KOPT-K1 (cell line): ENCODE results near the gene PRSS56.

Experiments
- H3K27ac ChIP-seq: fragments of 200-600 bp; sonication (generic); 2 replicates; pipeline ENCODE4 v1.5.1; 2016; ENCODE audit warnings: antibody characterized with exemption, mild to moderate bottlenecking, low read depth, low read length; ENCODE audit not compliant: poor library complexity, severe bottlenecking
- H3K36me3 ChIP-seq: fragments of 200-600 bp; sonication (generic); 2 replicates; pipeline ENCODE4 v1.5.1; 2017; ENCODE audit warnings: antibody characterized with exemption, mild to moderate bottlenecking, low read length, moderate library complexity; ENCODE audit not compliant: insufficient read depth
- H3K9me3 ChIP-seq: fragments of 200-600 bp; sonication (generic); 2 replicates; pipeline ENCODE4 v1.5.1; 2017; ENCODE audit warnings: antibody characterized with exemption, low read length, mild to moderate bottlenecking; ENCODE audit not compliant: insufficient read depth, poor library complexity, severe bottlenecking

Gene PRSS56

DNA sequence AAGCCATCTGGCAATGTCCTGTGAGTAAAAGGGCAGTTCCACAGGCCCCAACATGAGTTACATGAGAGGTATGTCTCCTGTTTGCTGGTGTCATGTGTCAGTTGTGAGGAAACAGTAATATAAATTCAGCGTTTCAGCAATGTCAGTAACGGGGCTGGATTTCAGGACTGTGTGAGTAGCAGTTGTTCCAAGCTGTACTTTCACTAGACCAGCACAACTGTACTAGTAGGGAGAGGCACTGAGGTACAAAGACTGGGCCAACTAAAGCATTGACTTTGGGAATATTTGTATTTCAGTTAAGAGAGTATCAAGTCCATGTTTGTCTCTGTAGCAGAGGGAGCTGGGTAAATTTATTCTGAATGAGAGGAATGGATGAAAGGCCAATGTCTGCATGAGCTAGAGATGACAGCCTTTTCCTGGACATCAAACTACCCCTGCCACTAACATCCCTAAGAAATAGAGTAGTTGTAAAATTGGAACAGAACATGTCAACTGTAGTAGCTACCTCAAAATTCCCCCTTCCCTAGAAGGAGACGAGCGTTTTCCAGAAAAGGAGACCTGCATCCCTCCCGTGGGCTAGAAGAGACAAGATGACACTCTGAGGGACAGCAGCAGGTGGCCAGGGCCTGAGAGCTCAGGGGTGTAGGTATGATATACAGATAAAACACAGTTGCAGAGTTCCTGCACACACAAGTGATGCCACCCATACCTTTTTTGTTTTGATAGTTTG lies 54.7 kb downstream of the PRSS56 start:
- H3K27ac ChIP-seq, result no peak overlapping the region
- H3K36me3 ChIP-seq, result peaks cover 63% of the 10 kb centered on the region
- H3K9me3 ChIP-seq, result no peaks in the 10 kb centered on the region
